HG02588 (cell line): Measurements from ENCODE around the gene METTL23.
"Not testable (repeated sequence)": the region's sequence is repeated elsewhere in the genome, so short reads cannot be mapped to it uniquely, and the experiment has no call there.

ENCODE experiments used
- ATAC-seq: cut with Tn5 transposase; IDR thresholded peaks from one replicate; pipeline ENCODE4 v1.9.1; 2021; ENCODE audit warnings: mild to moderate bottlenecking, moderate library complexity; ENCODE audit not compliant: unreplicated experiment

Gene METTL23

GRCh38 chr17:76710863-76711611 lies 15.6 kb upstream of the METTL23 start, which contains the start of gene MXRA7:
Gene MXRA7 (minus strand): TSS chr17:76710965. CDS start chr17:76710946, 19 bp downstream.
- peak; percentile 47 for ATAC-seq

DNA sequence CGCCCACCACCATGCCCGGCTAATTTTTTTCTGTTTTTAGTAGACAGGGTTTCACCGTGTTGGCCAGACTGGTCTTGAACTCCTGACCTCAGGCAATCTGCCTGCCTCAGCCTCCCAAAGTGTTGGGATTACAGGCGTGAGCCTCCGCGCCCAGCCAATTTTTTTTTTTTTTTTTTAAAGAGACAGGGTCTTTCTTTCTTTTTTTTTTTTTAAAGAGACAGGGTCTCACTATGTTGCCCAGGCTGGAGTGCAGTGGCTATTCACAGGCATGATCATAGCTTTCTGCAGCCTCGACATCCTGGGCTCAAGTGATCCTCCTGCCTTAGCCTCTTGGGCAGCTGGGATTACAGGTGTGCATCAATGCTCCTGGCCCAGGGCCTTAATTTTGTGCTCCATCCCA lies 14.3 kb upstream of the METTL23 start:
- ATAC-seq: not testable (repeated sequence)

DNA sequence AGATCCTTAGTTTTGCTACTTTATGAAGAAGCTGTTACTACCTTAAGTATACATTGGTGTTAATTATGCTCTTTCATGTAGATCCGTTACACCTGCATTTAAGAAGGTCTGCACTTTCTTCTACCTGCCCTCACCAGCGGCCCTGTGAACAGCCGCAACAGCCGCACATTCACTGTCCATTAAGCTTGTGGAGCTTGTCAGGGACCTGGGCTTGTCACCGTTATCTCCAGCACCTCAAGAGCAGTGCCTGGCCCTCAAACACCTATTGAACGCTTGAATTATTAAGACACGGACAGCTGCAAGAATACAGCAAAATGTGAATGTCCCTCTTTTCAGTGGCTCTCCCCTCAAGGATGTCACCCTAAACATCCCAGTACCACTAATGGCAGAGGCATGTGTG lies 12.9 kb upstream of the METTL23 start:
- ATAC-seq: no peak

- no peak for ATAC-seq
Observed at GRCh38 chr17:76714336-76714735, 12.3 kb upstream of the METTL23 start.

DNA sequence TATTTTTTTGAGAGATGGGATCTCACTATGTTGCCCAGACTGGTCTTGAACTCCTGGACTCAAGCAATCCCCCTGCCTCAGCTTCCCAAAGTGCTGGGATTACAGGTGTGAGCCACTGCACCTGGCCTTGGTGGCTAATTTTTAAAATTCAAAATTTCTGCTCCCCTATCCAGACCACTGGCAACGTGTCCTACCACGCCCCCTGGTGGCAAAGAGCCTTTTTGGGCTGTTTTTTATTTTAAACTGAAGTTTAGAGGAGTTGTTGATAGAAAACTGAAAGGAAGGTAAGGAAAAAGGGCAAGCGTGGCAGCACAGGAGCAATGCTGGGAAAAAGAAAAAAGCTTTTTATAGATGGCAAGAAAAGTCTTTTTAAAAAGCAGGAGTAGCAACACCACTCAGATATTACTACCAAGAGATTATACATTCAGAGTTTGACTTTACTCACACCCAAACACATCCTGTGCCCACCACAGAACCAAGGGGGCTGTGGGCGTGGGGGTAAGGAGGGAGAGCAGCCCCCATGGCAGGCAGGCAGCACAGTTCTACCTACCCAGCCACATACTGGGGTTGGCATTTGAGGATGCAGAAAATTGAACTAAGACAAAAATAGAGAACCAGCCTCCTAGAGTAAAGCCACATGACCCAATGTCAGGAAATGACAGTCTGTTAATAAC lies 11.7 kb upstream of the METTL23 start:
- no peak for ATAC-seq

GRCh38 chr17:76715496-76715830 lies 11.2 kb upstream of the METTL23 start:
- ATAC-seq: no peak

- ATAC-seq: no peak
Observed at GRCh38 chr17:76716146-76716838, 10.3 kb upstream of the METTL23 start.

GRCh38 chr17:76716839-76717215 lies 9.8 kb upstream of the METTL23 start:
- ATAC-seq: no peak

- no peak for ATAC-seq
Observed at GRCh38 chr17:76718516-76718915, 8.1 kb upstream of the METTL23 start.

- no peak for ATAC-seq
Observed at GRCh38 chr17:76720211-76720610, 6.4 kb upstream of the METTL23 start.

DNA sequence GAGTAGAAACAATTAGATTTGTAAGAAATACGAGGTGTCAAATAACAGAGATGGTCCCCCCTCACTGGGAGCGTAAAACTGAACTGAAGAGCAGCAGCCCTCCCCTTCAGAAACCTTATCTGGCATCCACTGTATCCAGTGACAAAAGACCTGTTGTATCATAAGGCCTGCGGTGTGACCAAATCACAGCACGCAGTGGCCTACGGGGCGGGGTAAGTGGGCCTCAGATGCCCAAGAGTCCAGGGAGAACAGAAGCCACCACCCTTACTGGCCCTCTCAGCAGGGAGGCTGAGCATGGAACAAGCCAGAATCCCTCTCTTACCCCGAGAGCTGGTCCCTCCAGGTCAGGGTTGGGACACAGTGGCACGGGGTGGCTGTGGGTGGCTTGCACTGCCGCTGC lies 5.7 kb upstream of the METTL23 start:
- ATAC-seq: no peak

DNA sequence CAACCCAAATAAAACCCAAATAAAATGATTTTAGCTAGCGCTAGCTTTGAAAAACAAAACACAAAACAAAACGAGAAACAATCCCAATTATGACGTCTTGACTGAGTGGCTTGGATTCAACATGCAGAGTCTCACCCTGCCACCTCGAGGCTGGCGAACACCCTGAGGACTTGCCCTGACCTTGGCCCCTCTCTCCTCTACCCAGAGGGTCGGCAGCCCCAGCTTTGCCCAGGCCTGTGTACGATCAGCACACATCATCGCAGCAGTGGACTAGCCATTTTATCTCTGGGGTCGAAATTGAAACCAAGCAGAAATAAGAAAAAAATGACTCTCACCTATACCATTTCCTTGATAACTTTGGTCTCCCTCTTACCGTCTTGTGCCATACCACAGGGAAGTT lies 5.2 kb upstream of the METTL23 start:
- ATAC-seq: no peak

- no peak for ATAC-seq
Observed at GRCh38 chr17:76722279-76722678, 4.4 kb upstream of the METTL23 start.

DNA sequence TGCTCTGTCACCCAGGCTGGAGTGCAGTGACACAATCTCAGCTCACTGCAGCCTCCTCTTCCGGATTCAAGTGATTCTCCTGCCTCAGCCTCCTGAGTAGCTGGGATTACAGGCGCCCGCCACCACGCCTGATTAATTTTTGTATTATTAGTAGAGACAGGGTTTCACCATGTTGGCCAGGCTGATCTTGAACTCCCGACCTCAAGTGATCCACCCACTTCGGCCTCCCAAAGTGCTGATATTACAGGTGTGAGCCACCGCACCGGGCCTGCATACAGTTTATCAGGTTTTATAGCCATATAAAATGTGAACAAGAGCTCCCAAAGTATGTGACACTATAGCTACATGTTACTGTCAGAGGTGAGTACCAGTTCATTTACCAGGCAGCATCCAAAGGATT lies 3.7 kb upstream of the METTL23 start:
- ATAC-seq: not testable (repeated sequence)

DNA sequence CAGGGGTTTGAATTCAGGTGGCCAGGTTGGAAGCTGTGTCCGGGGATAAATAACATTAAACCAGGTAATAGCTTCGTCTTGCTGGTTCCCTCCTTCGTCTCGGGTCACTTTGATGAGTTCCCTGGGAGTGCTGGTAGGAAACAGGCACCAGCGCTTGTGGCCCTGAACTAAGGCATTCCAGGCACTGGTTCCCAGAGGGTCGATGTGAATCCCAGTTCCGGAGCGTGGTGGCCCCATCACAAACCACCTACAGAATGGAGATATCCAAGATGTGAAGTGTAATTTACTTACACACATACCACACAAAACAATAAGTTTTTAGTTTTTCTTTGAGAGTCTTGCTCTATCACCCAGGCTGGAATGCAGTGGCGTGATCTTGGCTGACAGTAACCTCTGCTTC lies 2.8 kb upstream of the METTL23 start:
- ATAC-seq: no peak

GRCh38 chr17:76725580-76726230 lies 934 bp upstream of the METTL23 start:
- ATAC-seq: peak; percentile 19

DNA sequence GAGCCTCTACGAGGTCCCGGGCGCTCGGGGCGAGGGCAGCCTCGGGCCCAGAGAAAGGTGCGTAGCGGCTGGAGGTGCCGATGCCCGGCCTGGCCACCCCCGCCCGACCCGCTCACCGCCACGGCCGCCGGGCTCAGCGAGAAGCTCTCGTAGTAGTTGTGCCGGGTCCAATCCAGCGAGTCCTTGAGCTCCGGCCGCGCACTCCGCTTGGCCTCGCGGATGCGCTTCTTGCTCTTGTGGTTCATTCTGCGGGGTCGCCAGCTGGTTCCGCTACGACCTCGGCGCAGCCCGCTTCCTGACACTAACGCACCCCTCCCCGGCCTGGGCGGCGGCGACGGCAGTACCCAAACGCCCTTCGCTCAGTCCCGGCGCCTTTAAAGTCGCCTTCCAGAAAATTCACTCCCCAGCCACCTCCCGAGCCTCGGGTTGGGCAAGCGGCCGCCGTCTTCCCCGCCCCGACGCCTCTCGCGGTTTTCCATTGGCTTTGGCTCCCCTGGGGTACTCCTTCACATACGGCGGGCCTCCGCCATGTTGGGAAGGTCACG lies 336 bp upstream of the METTL23 start, which contains the start of gene JMJD6:
TSS of gene JMJD6 (minus strand) at position 376 of the 545 bp plus-strand sequence. CDS start at position 245, 131 bp downstream.
- ATAC-seq: peak; percentile 68

DNA sequence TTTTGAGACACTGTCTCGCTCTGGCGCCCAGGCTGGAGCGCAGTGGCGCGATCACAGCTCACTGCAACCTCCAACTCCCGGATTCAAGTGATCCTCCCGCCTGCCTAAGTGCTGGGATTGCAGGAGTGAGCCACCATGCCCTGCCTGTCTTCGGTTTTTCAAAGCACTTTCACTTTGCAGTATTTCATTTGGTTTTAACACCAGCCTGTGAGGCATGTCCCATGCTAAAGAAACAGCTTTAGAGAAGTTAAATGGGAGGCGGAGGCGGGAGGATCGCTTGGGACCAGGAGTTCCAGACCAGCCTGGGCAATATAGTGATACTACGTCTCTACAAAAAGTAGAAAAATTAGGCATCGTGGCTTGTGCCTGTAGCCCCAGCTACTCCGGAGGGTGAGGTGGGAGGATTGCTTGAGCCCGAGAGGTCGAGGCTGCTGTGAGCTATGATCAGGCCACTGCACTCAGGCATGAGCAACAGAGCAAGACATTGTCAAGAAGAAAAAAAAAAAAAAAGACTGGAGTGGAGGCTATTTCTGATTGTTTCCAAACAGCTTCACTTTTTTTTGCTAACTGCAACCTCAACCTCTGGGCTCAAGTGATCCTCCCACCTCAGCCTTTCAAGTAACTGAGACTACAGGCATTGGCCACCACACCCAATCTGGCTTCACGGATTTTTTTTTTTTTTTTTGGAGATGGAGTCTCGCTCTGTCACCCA lies 1.3 kb downstream of the METTL23 start:
- no peak for ATAC-seq

GRCh38 chr17:76731800-76732733 lies 5.4 kb downstream of the METTL23 start:
- not testable (repeated sequence) for ATAC-seq
